HCEC 1CT (cell line): ENCODE results near the gene MBD5.

Experiments
- DNase-seq: peaks from one replicate; pipeline ENCODE4 v3.0.0-alpha.2; 2017

Gene MBD5

GRCh38 chr2:148338541-148338940, 317.6 kb downstream of the MBD5 start:
- peak; percentile 81 for DNase-seq

- DNase-seq: no peak
Observed at GRCh38 chr2:148342086-148342485, 321.2 kb downstream of the MBD5 start.

DNA sequence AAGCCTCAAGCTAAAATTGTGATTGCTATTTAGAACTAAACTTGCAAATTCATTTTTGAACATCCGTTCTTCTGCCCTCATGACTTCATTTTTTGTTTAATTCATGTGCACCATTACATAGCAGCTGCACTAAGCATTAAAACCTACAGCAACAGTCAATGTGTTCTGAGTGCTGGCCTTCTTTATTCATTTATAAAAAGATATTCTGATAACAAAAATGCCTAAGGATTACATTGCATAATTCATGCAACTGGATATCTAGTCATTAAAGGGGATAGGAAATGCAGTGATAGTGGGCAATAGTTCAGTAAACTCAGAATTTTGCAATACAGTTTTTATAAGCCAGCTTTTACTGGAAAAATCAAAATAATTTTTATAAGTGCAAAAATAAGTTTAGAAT, 329.3 kb downstream of the MBD5 start:
- no peak for DNase-seq

- no peak for DNase-seq
Observed at GRCh38 chr2:148351437-148352143, 330.7 kb downstream of the MBD5 start.

DNA sequence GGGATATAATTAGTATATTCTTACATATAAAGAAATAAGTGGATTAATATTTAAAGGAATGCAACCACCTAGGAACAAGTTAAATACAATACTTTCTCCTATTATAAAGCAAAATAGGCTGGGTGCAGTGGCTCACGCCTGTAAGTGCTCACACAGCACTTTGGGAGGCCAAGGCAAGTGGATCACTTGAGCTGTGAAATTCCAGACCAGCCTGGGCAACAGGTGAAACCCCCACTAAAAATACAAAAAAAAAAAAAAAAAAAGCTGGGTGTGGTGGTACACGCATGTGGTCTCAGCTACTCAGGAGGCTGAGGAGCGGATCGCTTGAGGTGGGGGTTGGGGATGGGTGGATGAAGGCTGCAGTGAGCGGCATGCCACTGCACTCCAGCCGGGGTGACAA, 337.5 kb downstream of the MBD5 start:
- no peak for DNase-seq

DNA sequence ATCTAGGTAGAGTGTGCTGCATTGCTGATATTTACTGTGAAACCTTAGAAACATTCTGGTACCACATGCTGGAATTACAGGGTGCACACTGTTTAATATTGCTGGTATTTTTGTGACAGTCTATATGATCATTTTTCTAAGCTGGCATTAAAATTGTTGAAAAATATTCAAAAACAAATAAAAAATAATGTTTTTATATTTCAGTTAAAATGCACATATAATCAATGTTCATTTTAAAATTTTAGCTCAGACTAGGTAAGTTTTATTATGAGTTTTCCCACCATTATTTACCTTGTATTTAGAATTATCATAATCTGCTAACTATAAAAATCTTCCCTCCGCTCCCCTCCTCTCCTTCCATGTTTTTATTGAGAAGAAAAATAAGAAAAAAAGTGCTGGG, 339.8 kb downstream of the MBD5 start:
- no peak for DNase-seq

GRCh38 chr2:148362144-148362796, 341.4 kb downstream of the MBD5 start:
- no peak for DNase-seq

- DNase-seq: no peak
Observed at GRCh38 chr2:148375214-148375613, 354.3 kb downstream of the MBD5 start.

DNA sequence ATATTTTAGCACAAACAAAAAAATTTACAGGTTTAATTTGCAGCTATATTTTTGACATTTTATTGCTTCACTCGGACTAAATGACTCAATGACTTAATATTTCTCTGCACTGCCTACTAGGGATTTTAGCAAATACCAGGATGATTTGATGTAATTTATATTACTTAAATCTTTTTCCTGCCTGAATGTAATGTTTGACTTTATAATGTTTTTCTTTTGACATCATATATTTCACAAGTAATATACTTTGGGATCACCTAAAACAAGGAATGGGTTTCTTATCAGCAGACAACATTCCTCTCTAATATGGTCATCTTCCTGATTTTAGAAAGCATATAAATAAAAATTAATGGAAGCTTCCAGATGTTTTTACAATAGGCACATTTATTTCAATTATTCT, 370.4 kb downstream of the MBD5 start:
- peak; percentile 48 for DNase-seq

GRCh38 chr2:148402786-148403185, 381.9 kb downstream of the MBD5 start:
- no peak for DNase-seq

- DNase-seq: no peak
Observed at GRCh38 chr2:148410899-148411298, 390.0 kb downstream of the MBD5 start.

DNA sequence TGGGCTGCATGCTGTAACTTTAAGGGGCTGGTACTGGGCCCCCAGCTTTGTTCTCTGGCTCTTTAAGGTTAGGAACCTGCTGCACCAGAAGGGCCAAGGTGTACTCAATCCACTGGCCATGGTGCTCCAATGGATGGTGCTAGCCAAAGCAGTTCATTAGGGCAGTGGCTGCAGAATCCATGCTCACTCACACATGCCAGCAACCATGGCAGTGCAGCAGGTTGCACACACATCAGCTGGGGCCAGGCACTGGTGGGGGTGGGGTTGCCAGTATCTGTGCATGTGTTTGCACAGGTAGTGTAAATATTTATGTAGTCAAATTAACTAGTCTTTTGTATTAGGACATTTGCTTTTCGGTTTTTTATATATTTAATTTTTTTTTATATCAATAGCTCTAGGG, 395.4 kb downstream of the MBD5 start:
- DNase-seq: no peak

- no peak for DNase-seq
Observed at GRCh38 chr2:148430101-148430500, 409.2 kb downstream of the MBD5 start.

- DNase-seq: no peak
Observed at GRCh38 chr2:148447877-148448276, 427.0 kb downstream of the MBD5 start.

DNA sequence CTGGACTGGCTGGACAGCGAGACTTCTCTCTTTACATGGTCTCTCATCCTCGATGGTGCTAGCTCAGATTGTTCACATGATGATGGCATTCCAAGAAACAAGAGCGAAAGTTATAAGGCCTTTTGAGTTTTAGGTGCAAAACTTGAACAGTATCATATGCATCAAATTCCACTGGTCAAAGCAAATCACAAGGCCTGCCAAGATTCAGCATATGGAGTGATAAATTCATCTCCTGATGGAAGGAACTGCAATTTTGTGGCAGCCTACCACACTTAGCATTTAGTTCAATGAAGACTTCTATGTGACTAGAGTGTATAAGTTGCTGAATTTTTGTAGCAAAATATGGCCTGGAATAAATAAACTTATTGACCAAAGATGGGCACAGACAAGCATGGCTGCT, 429.6 kb downstream of the MBD5 start:
- DNase-seq: no peak

DNA sequence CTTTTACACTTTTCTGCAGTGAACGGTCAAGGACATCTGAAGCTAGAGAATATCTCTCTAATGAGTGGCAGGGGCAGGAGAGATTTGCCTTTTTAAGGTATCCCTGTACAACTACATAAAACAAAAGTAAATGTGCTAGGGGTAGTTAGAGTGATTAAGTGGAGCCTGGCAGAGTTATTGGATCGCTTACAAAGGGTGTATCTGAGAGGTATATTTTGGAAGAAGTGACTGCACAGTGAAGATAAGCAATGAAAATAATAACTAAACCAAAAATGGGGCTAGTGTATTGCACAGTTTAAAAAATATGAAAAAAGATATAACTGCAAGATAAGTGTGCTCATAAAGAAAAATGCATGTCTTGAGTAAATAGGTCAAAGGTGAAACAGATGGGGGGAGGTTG, 430.2 kb downstream of the MBD5 start:
- DNase-seq: no peak

DNA sequence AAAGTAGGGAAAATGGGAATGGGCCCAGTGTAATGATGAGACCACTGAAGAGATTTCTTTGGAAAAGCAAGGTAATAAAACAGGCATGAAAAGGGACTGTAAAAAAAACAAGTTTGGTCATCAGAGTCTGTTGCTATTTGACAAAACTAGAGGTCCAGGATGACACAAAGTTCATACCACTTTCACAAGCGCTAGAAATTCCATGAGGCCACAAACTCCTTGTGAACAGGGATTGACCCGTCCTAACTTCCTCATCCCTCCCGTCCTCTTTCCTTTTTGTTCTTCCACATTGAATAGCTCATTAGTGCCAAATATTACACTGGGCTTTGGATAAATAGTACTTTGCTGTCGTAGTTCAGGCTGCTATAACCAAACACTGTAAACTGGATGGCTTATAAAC, 434.9 kb downstream of the MBD5 start:
- DNase-seq: no peak

DNA sequence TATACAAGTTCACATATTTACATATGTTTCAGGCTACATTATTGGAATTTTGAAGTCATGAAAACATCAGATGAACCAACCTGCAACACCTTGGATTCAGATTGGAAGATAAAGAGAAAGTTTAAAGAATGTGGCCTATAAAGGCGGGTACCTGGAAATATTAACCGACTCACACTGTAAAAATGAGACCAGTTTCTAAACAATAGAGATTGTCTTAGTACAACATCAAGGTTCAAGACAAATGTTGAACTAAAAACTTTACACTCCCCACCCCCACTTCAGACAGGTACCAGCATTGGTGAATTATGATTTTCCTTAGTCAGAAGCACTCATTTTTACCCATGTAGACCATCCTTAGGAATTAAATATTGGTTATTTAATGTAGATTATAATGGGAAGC, 437.3 kb downstream of the MBD5 start:
- no peak for DNase-seq

DNA sequence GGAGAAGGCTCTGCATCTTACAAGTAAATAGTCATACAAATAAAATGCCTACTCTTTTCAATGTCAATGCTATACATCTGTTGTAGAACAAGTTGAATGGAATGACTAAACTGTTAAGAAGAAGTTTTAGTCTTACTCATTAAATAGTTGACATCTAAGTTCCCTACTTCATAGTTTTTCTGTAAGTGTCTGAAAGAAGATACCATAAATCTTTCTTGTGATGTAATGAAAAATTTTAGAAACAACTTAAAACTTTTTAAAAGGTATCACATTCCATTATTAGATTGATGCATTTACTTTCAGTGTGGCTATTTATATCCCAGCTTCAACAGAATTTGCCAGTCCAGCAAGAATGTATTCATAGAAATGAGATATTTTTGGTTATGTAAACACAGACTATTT, 438.5 kb downstream of the MBD5 start:
- peak; percentile 3 for DNase-seq

GRCh38 chr2:148461876-148462275, 441.0 kb downstream of the MBD5 start:
- no peak for DNase-seq

DNA sequence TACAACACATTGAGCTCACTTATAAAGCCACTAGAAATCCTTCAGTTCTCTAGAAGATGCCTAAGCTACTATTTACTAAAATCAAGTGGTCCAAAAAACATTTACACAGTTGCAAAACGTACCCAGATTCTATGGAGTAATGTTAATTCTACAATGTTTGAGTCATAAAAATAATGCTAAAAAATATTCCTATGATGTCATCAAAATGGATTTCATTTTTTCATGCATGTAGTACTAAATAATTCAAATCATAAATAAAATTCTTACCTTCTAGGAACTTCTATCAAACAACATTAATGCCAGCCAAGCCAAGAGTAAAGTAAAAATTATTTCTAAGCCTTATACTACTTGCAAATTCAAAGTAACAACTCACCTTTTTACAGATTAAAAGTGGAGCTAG, 454.7 kb downstream of the MBD5 start:
- no peak for DNase-seq

GRCh38 chr2:148479398-148479797, 458.5 kb downstream of the MBD5 start:
- no peak for DNase-seq

GRCh38 chr2:148483665-148484064, 462.8 kb downstream of the MBD5 start:
- no peak for DNase-seq

- DNase-seq: no peak
Observed at GRCh38 chr2:148484066-148484465, 463.2 kb downstream of the MBD5 start.

DNA sequence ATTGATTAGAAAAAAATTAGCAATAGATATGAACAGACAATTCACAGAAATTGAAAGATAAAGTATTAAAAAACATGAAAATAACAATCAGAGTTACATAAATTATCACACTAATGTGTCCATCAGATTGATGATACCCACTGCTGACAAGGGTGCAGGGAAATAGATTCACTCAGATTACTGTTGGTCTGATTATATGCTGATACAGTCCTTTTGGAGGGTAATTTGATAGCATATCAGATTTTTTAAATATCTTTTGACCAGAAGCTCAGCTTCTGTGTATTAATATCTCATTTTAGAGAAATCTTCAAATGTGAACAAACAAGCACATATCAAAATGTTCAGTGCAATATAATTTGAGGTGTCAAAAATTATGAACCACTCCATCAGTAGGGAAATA, 465.8 kb downstream of the MBD5 start:
- no peak for DNase-seq
